ENCODE results near the gene CFAP299. TPM values are rescaled to one million over a fixed set of nuclear protein-coding genes. Genes with fewer than 3 reads are reported as not detected.

CFAP299 gene
- total and polyA plus RNA-seq, 4 donors, result 3.0 to 9.0 (median 4.6) TPM

DNA sequence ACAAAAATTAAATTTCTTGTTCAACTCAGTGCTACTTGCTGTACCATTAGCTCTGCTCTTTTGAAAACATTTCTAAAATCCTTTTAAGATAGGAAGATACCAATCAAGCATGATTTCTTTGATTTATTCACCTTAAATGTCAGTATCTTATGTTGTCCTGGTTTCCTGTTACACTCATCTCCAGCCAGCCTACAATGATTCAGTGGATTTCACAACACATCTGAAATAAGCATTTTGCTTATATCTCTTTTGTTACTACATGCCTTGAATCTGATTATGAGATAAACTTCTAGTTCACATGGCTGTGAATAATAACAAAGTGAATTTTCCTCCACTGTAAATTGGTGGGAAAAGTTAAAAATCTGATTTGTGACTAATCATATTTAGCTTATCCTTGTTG is 582.5 kb downstream of the CFAP299 start:
- Histone ChIP-seq H3K36me3 (ENCODE audit: control insufficient read depth, insufficient read depth, low read length) (no peaks in the 10 kb centered on the region), H3K4me1 (ENCODE audit: control insufficient read depth, insufficient read depth, low read length) (no peaks in the 10 kb centered on the region), H3K4me3 (ENCODE audit: low read depth, low read length) (no peak overlapping the region), H3K27me3 (ENCODE audit: control insufficient read depth, insufficient read depth, low read length) (no peaks in the 10 kb centered on the region), H3K9me3 (ENCODE audit: control insufficient read depth, insufficient read depth, low read length) (no peaks in the 10 kb centered on the region), H3K27ac (ENCODE audit: low read depth, low read length) (no peak overlapping the region)
- DNase-seq (ENCODE audit: low read depth in 4 of 6, low spot score in 6 of 6), result no peak

DNA sequence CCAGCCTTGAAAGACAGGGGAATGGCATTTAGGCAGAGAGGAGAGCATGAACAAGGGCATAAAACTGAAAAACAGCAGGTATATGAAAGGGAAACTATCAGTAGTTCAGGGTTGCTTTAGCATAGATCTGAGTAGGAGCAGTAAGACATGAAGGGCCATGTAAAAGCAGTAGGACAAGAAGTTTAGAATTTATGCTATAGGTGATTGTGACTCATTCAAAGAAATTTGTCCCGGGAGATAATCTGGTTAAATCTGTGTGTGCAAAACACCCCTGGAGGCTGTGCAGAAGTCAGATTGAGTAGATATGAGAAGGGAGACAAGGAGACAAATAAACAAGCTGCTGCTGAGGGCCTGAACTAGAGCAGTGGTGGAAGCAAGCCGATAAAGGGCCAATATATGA is 585.9 kb downstream of the CFAP299 start:
- no peaks in the 10 kb centered on the region for H3K4me1 ChIP-seq (ENCODE audit: control insufficient read depth, insufficient read depth, low read length)

GRCh38 chr4:80922941-80923340 is 587.4 kb downstream of the CFAP299 start:
- H3K36me3 ChIP-seq (ENCODE audit: control insufficient read depth, insufficient read depth, low read length), result no peaks in the 10 kb centered on the region
- WGBS (ENCODE audit: insufficient coverage), result no CpG with 5 or more reads among the region's 2 CpGs

More for the DNA sequence above, 585.9 kb downstream of the CFAP299 start:
- no peaks in the 10 kb centered on the region for H3K9me3 ChIP-seq (ENCODE audit: control insufficient read depth, insufficient read depth, low read length)
- H3K27me3 ChIP-seq (ENCODE audit: control insufficient read depth, insufficient read depth, low read length), result no peaks in the 10 kb centered on the region
- H3K27ac ChIP-seq (ENCODE audit: low read depth, low read length), result no peak overlapping the region
- DNase-seq (ENCODE audit: low read depth in 4 of 6, low spot score in 6 of 6), result no peak
- WGBS (ENCODE audit: insufficient coverage), result 90% methylated on average over 2 of the region's 2 CpGs
- no peak overlapping the region for H3K4me3 ChIP-seq (ENCODE audit: low read depth, low read length)
- no peaks in the 10 kb centered on the region for H3K36me3 ChIP-seq (ENCODE audit: control insufficient read depth, insufficient read depth, low read length)

GRCh38 chr4:80925293-80925692 is 589.8 kb downstream of the CFAP299 start:
- no CpG with 5 or more reads among the region's 1 CpG for WGBS (ENCODE audit: insufficient coverage)
- no peaks in the 10 kb centered on the region for H3K36me3 ChIP-seq (ENCODE audit: control insufficient read depth, insufficient read depth, low read length)
- H3K9me3 ChIP-seq (ENCODE audit: control insufficient read depth, insufficient read depth, low read length), result no peaks in the 10 kb centered on the region
- no peaks in the 10 kb centered on the region for H3K4me1 ChIP-seq (ENCODE audit: control insufficient read depth, insufficient read depth, low read length)
- no peak overlapping the region for H3K27ac ChIP-seq (ENCODE audit: low read depth, low read length)
- no peaks in the 10 kb centered on the region for H3K27me3 ChIP-seq (ENCODE audit: control insufficient read depth, insufficient read depth, low read length)
- no peak overlapping the region for H3K4me3 ChIP-seq (ENCODE audit: low read depth, low read length)
- no peak for DNase-seq (ENCODE audit: low read depth in 4 of 6, low spot score in 6 of 6)

More at GRCh38 chr4:80922941-80923340, 587.4 kb downstream of the CFAP299 start:
- H3K4me1 ChIP-seq (ENCODE audit: control insufficient read depth, insufficient read depth, low read length), result no peaks in the 10 kb centered on the region
- no peak overlapping the region for H3K4me3 ChIP-seq (ENCODE audit: low read depth, low read length)
- H3K27ac ChIP-seq (ENCODE audit: low read depth, low read length), result no peak overlapping the region
- no peaks in the 10 kb centered on the region for H3K27me3 ChIP-seq (ENCODE audit: control insufficient read depth, insufficient read depth, low read length)
- H3K9me3 ChIP-seq (ENCODE audit: control insufficient read depth, insufficient read depth, low read length), result no peaks in the 10 kb centered on the region
- DNase-seq (ENCODE audit: low read depth in 4 of 6, low spot score in 6 of 6), result no peak

GRCh38 chr4:80926446-80926845 is 590.9 kb downstream of the CFAP299 start:
- H3K4me3 ChIP-seq (ENCODE audit: low read depth, low read length), result no peak overlapping the region
- WGBS (ENCODE audit: insufficient coverage), result 80% methylated on average over 1 of the region's 1 CpG
- no peaks in the 10 kb centered on the region for H3K36me3 ChIP-seq (ENCODE audit: control insufficient read depth, insufficient read depth, low read length)
- H3K27ac ChIP-seq (ENCODE audit: low read depth, low read length), result no peak overlapping the region
- no peak for DNase-seq (ENCODE audit: low read depth in 4 of 6, low spot score in 6 of 6)
- no peaks in the 10 kb centered on the region for H3K9me3 ChIP-seq (ENCODE audit: control insufficient read depth, insufficient read depth, low read length)
- no peaks in the 10 kb centered on the region for H3K27me3 ChIP-seq (ENCODE audit: control insufficient read depth, insufficient read depth, low read length)
- no peaks in the 10 kb centered on the region for H3K4me1 ChIP-seq (ENCODE audit: control insufficient read depth, insufficient read depth, low read length)

- no peaks in the 10 kb centered on the region for H3K9me3 ChIP-seq (ENCODE audit: control insufficient read depth, insufficient read depth, low read length)
- no peaks in the 10 kb centered on the region for H3K4me1 ChIP-seq (ENCODE audit: control insufficient read depth, insufficient read depth, low read length)
- no peak overlapping the region for H3K4me3 ChIP-seq (ENCODE audit: low read depth, low read length)
- no peaks in the 10 kb centered on the region for H3K27me3 ChIP-seq (ENCODE audit: control insufficient read depth, insufficient read depth, low read length)
- H3K27ac ChIP-seq (ENCODE audit: low read depth, low read length), result no peak overlapping the region
- no peaks in the 10 kb centered on the region for H3K36me3 ChIP-seq (ENCODE audit: control insufficient read depth, insufficient read depth, low read length)
- no CpG with 5 or more reads among the region's 1 CpG for WGBS (ENCODE audit: insufficient coverage)
- DNase-seq (ENCODE audit: low read depth in 4 of 6, low spot score in 6 of 6), result no peak
Observed at GRCh38 chr4:80926891-80927290, 591.4 kb downstream of the CFAP299 start.

GRCh38 chr4:80927420-80927819 is 591.9 kb downstream of the CFAP299 start:
- 43% methylated on average over 1 of the region's 3 CpGs for WGBS (ENCODE audit: insufficient coverage)
- peak in 1 of 6 donors; percentile 62 for DNase-seq (ENCODE audit: low read depth in 4 of 6, low spot score in 6 of 6)

DNA sequence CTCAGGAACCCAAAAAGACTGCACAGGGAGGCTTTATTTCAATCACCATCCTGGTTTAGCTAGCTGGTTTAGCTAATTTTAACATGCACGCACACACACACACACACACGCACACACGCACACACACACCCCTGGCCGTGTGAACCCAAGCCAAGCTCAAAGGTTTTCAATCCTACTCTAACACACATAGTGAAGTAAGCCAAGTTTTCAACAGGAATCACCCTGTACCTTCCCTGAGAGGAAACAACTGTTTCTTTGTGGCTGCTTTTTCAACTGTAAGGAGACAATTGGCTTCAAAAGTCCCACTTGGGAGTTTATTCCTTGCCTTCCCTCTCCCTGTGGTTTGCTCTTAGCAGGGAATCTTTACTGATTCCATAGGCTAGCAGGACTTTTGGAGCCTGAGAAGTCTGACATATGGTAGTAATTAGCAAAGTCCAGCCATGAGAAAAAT is 596.1 kb downstream of the CFAP299 start:
- Histone ChIP-seq H3K27ac (ENCODE audit: low read depth, low read length) (no peak overlapping the region), H3K36me3 (ENCODE audit: control insufficient read depth, insufficient read depth, low read length) (no peaks in the 10 kb centered on the region), H3K27me3 (ENCODE audit: control insufficient read depth, insufficient read depth, low read length) (no peaks in the 10 kb centered on the region), H3K4me1 (ENCODE audit: control insufficient read depth, insufficient read depth, low read length) (no peaks in the 10 kb centered on the region), H3K4me3 (ENCODE audit: low read depth, low read length) (no peak overlapping the region), H3K9me3 (ENCODE audit: control insufficient read depth, insufficient read depth, low read length) (no peaks in the 10 kb centered on the region)
- WGBS (ENCODE audit: insufficient coverage), result 52% methylated on average over 4 of the region's 4 CpGs
- peak in 2 of 6 donors; percentile 13 to 42 for DNase-seq (ENCODE audit: low read depth in 4 of 6, low spot score in 6 of 6)

More at GRCh38 chr4:80927420-80927819, 591.9 kb downstream of the CFAP299 start:
- H3K4me3 ChIP-seq (ENCODE audit: low read depth, low read length), result no peak overlapping the region
- H3K4me1 ChIP-seq (ENCODE audit: control insufficient read depth, insufficient read depth, low read length), result no peaks in the 10 kb centered on the region
- no peaks in the 10 kb centered on the region for H3K27me3 ChIP-seq (ENCODE audit: control insufficient read depth, insufficient read depth, low read length)
- no peak overlapping the region for H3K27ac ChIP-seq (ENCODE audit: low read depth, low read length)
- H3K9me3 ChIP-seq (ENCODE audit: control insufficient read depth, insufficient read depth, low read length), result no peaks in the 10 kb centered on the region
- H3K36me3 ChIP-seq (ENCODE audit: control insufficient read depth, insufficient read depth, low read length), result no peaks in the 10 kb centered on the region

GRCh38 chr4:80948141-80948540 is 612.6 kb downstream of the CFAP299 start:
- Histone ChIP-seq H3K36me3 (ENCODE audit: control insufficient read depth, insufficient read depth, low read length) (no peaks in the 10 kb centered on the region), H3K9me3 (ENCODE audit: control insufficient read depth, insufficient read depth, low read length) (no peaks in the 10 kb centered on the region), H3K4me1 (ENCODE audit: control insufficient read depth, insufficient read depth, low read length) (no peaks in the 10 kb centered on the region), H3K4me3 (ENCODE audit: low read depth, low read length) (no peak overlapping the region), H3K27ac (ENCODE audit: low read depth, low read length) (no peak overlapping the region), H3K27me3 (ENCODE audit: control insufficient read depth, insufficient read depth, low read length) (no peaks in the 10 kb centered on the region)
- WGBS (ENCODE audit: insufficient coverage), result 78% methylated on average over 1 of the region's 1 CpG
- DNase-seq (ENCODE audit: low read depth in 4 of 6, low spot score in 6 of 6), result no peak

GRCh38 chr4:80948995-80949394 is 613.5 kb downstream of the CFAP299 start:
- Histone ChIP-seq H3K4me3 (ENCODE audit: low read depth, low read length) (no peak overlapping the region), H3K27me3 (ENCODE audit: control insufficient read depth, insufficient read depth, low read length) (no peaks in the 10 kb centered on the region), H3K36me3 (ENCODE audit: control insufficient read depth, insufficient read depth, low read length) (no peaks in the 10 kb centered on the region), H3K9me3 (ENCODE audit: control insufficient read depth, insufficient read depth, low read length) (no peaks in the 10 kb centered on the region), H3K4me1 (ENCODE audit: control insufficient read depth, insufficient read depth, low read length) (no peaks in the 10 kb centered on the region), H3K27ac (ENCODE audit: low read depth, low read length) (no peak overlapping the region)
- DNase-seq (ENCODE audit: low read depth in 4 of 6, low spot score in 6 of 6), result no peak
